ENCODE measurements around the gene CCSER1.
"Not testable (repeated sequence)": the region's sequence is repeated elsewhere in the genome, so short reads cannot be mapped to it uniquely, and the experiment has no call there.

CCSER1 gene

DNA sequence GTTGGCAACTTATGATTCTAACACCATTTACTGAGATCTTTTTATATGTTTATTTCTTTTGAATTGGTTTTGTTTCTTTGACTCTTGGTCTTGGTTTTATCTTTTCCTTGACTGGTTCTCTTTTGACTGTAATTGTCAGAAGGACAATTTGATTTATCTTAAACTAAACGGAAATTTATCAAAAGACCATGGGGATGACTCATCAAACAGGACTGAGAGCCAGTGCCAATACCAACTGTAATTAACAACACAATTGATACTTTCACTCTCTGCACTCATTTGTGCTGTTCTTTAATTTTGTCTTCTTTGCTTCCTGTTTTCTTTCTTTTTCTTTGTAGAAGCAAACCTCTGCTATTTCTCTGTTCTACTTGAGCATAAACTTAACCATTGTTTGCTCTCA is 776.8 kb downstream of the CCSER1 start:
- Histone ChIP-seq H3K27ac (ENCODE audit: low read length) (no peak overlapping the region), H3K27me3 (ENCODE audit: control insufficient read depth, insufficient read depth, low read length) (no peaks in the 10 kb centered on the region), H3K9ac (ENCODE audit: low read length) (no peak overlapping the region), H3K36me3 (ENCODE audit: control insufficient read depth, low read depth, low read length) (no peaks in the 10 kb centered on the region), H3K9me3 (ENCODE audit: control insufficient read depth, low read depth, low read length) (no peaks in the 10 kb centered on the region), H3K4me1 (ENCODE audit: control insufficient read depth, low read depth, low read length) (peaks cover 13% of the 10 kb centered on the region), H3K4me3 (ENCODE audit: low read length) (no peak overlapping the region)

DNA sequence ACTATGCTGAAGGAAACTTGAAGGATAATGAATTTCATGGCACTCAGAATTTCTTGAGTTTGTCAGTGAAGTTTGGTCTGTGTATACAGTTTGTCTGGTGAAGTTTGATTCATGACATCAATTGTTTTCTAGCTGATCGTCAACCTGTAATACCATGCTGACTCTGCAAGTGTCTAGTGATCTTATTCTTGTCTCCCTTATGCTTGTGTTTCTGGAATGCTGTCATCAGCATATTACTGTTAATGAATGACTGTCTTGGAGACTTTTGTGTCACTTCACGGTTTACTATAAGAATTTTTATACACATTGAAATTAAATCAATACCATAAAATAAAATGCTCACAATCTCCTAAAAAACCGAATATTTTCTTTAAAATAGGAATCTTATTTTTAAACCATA is 779.0 kb downstream of the CCSER1 start:
- Histone ChIP-seq H3K27me3 (ENCODE audit: control insufficient read depth, insufficient read depth, low read length) (no peaks in the 10 kb centered on the region), H3K9me3 (ENCODE audit: control insufficient read depth, low read depth, low read length) (peaks cover 1% of the 10 kb centered on the region), H3K36me3 (ENCODE audit: control insufficient read depth, low read depth, low read length) (no peaks in the 10 kb centered on the region), H3K27ac (ENCODE audit: low read length) (no peak overlapping the region), H3K4me3 (ENCODE audit: low read length) (no peak overlapping the region), H3K4me1 (ENCODE audit: control insufficient read depth, low read depth, low read length) (peaks cover 13% of the 10 kb centered on the region), H3K9ac (ENCODE audit: low read length) (no peak overlapping the region)

DNA sequence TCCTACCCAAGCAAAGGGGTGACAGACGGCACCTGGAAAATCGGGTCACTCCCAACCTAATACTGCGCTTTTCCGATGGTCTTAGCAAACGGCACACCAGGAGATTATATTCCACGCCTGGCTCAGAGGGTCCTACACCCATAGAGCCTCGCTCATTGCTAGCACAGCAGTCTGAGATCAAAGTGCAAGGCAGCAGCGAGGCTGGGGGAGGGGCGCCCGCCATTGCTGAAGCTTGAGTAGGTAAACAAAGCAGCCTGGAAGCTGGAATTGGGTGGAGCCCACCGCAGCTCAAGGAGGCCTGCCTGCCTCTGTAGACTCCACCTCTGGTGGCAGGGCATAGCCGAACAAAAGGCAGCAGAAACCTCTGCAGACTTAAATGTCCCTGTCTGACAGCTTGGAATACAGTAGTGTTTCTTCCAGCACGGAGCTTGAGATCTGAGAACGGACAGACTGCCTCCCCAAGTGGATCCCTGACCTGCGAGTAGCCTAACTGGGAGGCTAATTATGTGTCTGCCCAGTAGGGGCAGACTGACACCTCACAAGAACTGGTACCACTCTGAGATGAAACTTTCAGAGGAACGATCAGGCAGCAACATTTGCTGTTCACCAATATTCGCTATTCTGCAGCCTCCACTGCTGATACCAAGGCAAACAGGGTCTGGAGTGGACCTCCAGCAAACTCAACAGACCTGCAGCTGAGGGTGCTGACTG is 784.7 kb downstream of the CCSER1 start:
- not testable (repeated sequence) for H3K9ac ChIP-seq (ENCODE audit: low read length); H3K27me3 ChIP-seq (ENCODE audit: control insufficient read depth, insufficient read depth, low read length); H3K9me3 ChIP-seq (ENCODE audit: control insufficient read depth, low read depth, low read length); H3K36me3 ChIP-seq (ENCODE audit: control insufficient read depth, low read depth, low read length); H3K4me3 ChIP-seq (ENCODE audit: low read length); H3K27ac ChIP-seq (ENCODE audit: low read length); H3K4me1 ChIP-seq (ENCODE audit: control insufficient read depth, low read depth, low read length)

GRCh38 chr4:90922174-90922573 is 795.0 kb downstream of the CCSER1 start:
- Histone ChIP-seq H3K4me3 (ENCODE audit: low read length) (no peak overlapping the region), H3K27ac (ENCODE audit: low read length) (no peak overlapping the region), H3K4me1 (ENCODE audit: control insufficient read depth, low read depth, low read length) (no peaks in the 10 kb centered on the region), H3K27me3 (ENCODE audit: control insufficient read depth, insufficient read depth, low read length) (no peaks in the 10 kb centered on the region), H3K9me3 (ENCODE audit: control insufficient read depth, low read depth, low read length) (no peaks in the 10 kb centered on the region), H3K36me3 (ENCODE audit: control insufficient read depth, low read depth, low read length) (no peaks in the 10 kb centered on the region), H3K9ac (ENCODE audit: low read length) (no peak overlapping the region)

GRCh38 chr4:90926957-90927356 is 799.8 kb downstream of the CCSER1 start:
- Histone ChIP-seq H3K4me1 (ENCODE audit: control insufficient read depth, low read depth, low read length) (no peaks in the 10 kb centered on the region), H3K27me3 (ENCODE audit: control insufficient read depth, insufficient read depth, low read length) (no peaks in the 10 kb centered on the region), H3K27ac (ENCODE audit: low read length) (no peak overlapping the region), H3K36me3 (ENCODE audit: control insufficient read depth, low read depth, low read length) (no peaks in the 10 kb centered on the region), H3K4me3 (ENCODE audit: low read length) (no peak overlapping the region), H3K9me3 (ENCODE audit: control insufficient read depth, low read depth, low read length) (no peaks in the 10 kb centered on the region), H3K9ac (ENCODE audit: low read length) (no peak overlapping the region)

DNA sequence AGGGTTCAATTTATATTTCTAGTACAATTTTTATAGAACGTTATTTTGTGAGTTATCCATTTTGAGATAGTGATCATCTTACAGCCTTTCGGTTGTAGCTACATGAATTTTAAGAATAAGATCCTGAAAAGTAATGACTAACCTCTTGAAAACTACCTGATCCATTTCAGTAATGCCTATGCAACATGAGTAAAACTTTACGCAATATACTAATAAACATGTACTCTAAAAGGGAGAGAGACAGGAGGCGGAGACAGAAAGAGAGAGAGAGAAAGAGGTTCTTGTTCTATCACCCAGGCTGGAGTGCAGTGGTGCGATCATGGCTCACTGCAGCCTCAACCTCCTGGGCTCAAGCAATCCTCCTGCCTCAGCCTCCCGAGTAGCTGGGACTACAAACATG is 816.1 kb downstream of the CCSER1 start:
- H3K27ac ChIP-seq (ENCODE audit: low read length): no peak overlapping the region
- H3K9me3 ChIP-seq (ENCODE audit: control insufficient read depth, low read depth, low read length): no peaks in the 10 kb centered on the region
- H3K36me3 ChIP-seq (ENCODE audit: control insufficient read depth, low read depth, low read length): no peaks in the 10 kb centered on the region
- H3K27me3 ChIP-seq (ENCODE audit: control insufficient read depth, insufficient read depth, low read length): no peaks in the 10 kb centered on the region
- no peaks in the 10 kb centered on the region for H3K4me1 ChIP-seq (ENCODE audit: control insufficient read depth, low read depth, low read length)
- H3K4me3 ChIP-seq (ENCODE audit: low read length): no peak overlapping the region
- no peak overlapping the region for H3K9ac ChIP-seq (ENCODE audit: low read length)

GRCh38 chr4:90946945-90947344 is 819.8 kb downstream of the CCSER1 start:
- Histone ChIP-seq H3K27me3 (ENCODE audit: control insufficient read depth, insufficient read depth, low read length) (no peaks in the 10 kb centered on the region), H3K27ac (ENCODE audit: low read length) (no peak overlapping the region), H3K36me3 (ENCODE audit: control insufficient read depth, low read depth, low read length) (no peaks in the 10 kb centered on the region), H3K4me3 (ENCODE audit: low read length) (no peak overlapping the region), H3K4me1 (ENCODE audit: control insufficient read depth, low read depth, low read length) (no peaks in the 10 kb centered on the region), H3K9me3 (ENCODE audit: control insufficient read depth, low read depth, low read length) (no peaks in the 10 kb centered on the region), H3K9ac (ENCODE audit: low read length) (no peak overlapping the region)

GRCh38 chr4:90950385-90950841 is 823.2 kb downstream of the CCSER1 start:
- no peaks in the 10 kb centered on the region for H3K4me1 ChIP-seq (ENCODE audit: control insufficient read depth, low read depth, low read length)
- no peaks in the 10 kb centered on the region for H3K27me3 ChIP-seq (ENCODE audit: control insufficient read depth, insufficient read depth, low read length)
- H3K36me3 ChIP-seq (ENCODE audit: control insufficient read depth, low read depth, low read length): no peaks in the 10 kb centered on the region
- no peak overlapping the region for H3K4me3 ChIP-seq (ENCODE audit: low read length)
- H3K27ac ChIP-seq (ENCODE audit: low read length): no peak overlapping the region
- H3K9me3 ChIP-seq (ENCODE audit: control insufficient read depth, low read depth, low read length): no peaks in the 10 kb centered on the region
- H3K9ac ChIP-seq (ENCODE audit: low read length): no peak overlapping the region

- Histone ChIP-seq H3K36me3 (ENCODE audit: control insufficient read depth, low read depth, low read length) (no peaks in the 10 kb centered on the region), H3K9ac (ENCODE audit: low read length) (no peak overlapping the region), H3K4me1 (ENCODE audit: control insufficient read depth, low read depth, low read length) (no peaks in the 10 kb centered on the region), H3K4me3 (ENCODE audit: low read length) (no peak overlapping the region), H3K27ac (ENCODE audit: low read length) (no peak overlapping the region), H3K27me3 (ENCODE audit: control insufficient read depth, insufficient read depth, low read length) (no peaks in the 10 kb centered on the region), H3K9me3 (ENCODE audit: control insufficient read depth, low read depth, low read length) (no peaks in the 10 kb centered on the region)
Measured at GRCh38 chr4:90951037-90951436, 823.8 kb downstream of the CCSER1 start.

DNA sequence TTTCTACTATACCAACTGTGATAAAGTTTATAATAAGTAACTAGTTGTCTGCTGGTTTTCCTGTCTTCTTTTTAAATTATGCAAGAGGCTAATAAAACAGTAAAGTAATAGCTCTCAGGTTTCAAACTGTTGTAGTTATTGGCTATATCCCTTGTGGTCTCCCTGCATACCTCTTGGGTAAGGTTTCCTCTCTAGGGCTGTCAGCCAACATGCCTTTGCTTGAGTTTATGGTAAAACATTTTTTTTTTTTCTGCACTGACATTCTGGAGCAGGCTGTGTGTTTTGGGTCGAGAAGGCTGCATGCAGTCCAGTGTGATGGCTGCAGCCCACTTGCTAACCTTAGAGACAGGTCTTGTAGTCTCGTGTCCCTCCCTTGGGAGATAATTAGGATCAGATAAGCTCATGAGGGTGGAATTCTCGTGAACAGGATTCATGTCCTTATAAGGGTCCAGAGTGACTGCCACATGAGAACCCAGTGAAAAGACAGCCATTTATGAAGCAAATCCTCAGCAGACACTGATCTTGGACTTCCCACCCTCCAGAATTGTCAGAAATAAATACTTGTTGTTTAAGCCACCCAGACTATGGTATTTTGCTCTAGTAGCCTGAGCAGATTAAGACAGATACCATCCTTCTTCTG is 831.2 kb downstream of the CCSER1 start:
- H3K4me3 ChIP-seq (ENCODE audit: low read length): no peak overlapping the region
- no peak overlapping the region for H3K27ac ChIP-seq (ENCODE audit: low read length)
- H3K36me3 ChIP-seq (ENCODE audit: control insufficient read depth, low read depth, low read length): no peaks in the 10 kb centered on the region
- H3K9me3 ChIP-seq (ENCODE audit: control insufficient read depth, low read depth, low read length): no peaks in the 10 kb centered on the region
- no peaks in the 10 kb centered on the region for H3K27me3 ChIP-seq (ENCODE audit: control insufficient read depth, insufficient read depth, low read length)
- no peak overlapping the region for H3K9ac ChIP-seq (ENCODE audit: low read length)
- no peaks in the 10 kb centered on the region for H3K4me1 ChIP-seq (ENCODE audit: control insufficient read depth, low read depth, low read length)

GRCh38 chr4:90960433-90960832 is 833.2 kb downstream of the CCSER1 start:
- Histone ChIP-seq H3K9me3 (ENCODE audit: control insufficient read depth, low read depth, low read length) (no peaks in the 10 kb centered on the region), H3K4me1 (ENCODE audit: control insufficient read depth, low read depth, low read length) (no peaks in the 10 kb centered on the region), H3K9ac (ENCODE audit: low read length) (no peak overlapping the region), H3K4me3 (ENCODE audit: low read length) (no peak overlapping the region), H3K27ac (ENCODE audit: low read length) (no peak overlapping the region), H3K27me3 (ENCODE audit: control insufficient read depth, insufficient read depth, low read length) (no peaks in the 10 kb centered on the region), H3K36me3 (ENCODE audit: control insufficient read depth, low read depth, low read length) (no peaks in the 10 kb centered on the region)

- H3K4me3 ChIP-seq (ENCODE audit: low read length): no peak overlapping the region
- H3K4me1 ChIP-seq (ENCODE audit: control insufficient read depth, low read depth, low read length): no peaks in the 10 kb centered on the region
- no peak overlapping the region for H3K9ac ChIP-seq (ENCODE audit: low read length)
- no peak overlapping the region for H3K27ac ChIP-seq (ENCODE audit: low read length)
- H3K36me3 ChIP-seq (ENCODE audit: control insufficient read depth, low read depth, low read length): no peaks in the 10 kb centered on the region
- H3K9me3 ChIP-seq (ENCODE audit: control insufficient read depth, low read depth, low read length): no peaks in the 10 kb centered on the region
- no peaks in the 10 kb centered on the region for H3K27me3 ChIP-seq (ENCODE audit: control insufficient read depth, insufficient read depth, low read length)
Measured at GRCh38 chr4:90960840-90961239, 833.6 kb downstream of the CCSER1 start.
